SK-N-SH treated with all-trans-retinoic acid at 6 μM for 48 hours (cell line): ENCODE results near the gene CNTN6.

Experiments used
- ATAC-seq: fragments of 200-7000 bp; cut with Tn5 transposase; 3 replicates; pipeline ENCODE4 v1.9.1; 2020; ENCODE audit warnings: mild to moderate bottlenecking, moderate library complexity
- ARNTL ChIP-seq: fragments of 450-650 bp; formaldehyde crosslinking; IDR thresholded peaks from 2 replicates; pipeline ENCODE4 v1.5.0; 2020; ENCODE audit warnings: low read depth, mild to moderate bottlenecking, moderate library complexity, borderline replicate concordance
- CREB5 ChIP-seq: fragments of 250-450 bp; sonication (Bioruptor Pico); IDR thresholded peaks from 2 replicates; pipeline ENCODE4 v1.5.1; 2020; ENCODE audit warnings: low read depth, mild to moderate bottlenecking, moderate library complexity
- CSDC2 ChIP-seq: fragments of 250-450 bp; sonication (Bioruptor Pico); IDR thresholded peaks from 2 replicates; pipeline ENCODE4 v1.5.0; 2020; ENCODE audit warnings: mild to moderate bottlenecking, moderate library complexity
- ESRRG ChIP-seq: fragments of 250-450 bp; sonication (Bioruptor Pico); IDR thresholded peaks from 2 replicates; pipeline ENCODE4 v1.6.1; 2021; ENCODE audit warnings: mild to moderate bottlenecking
- ISL1 ChIP-seq: fragments of 250-450 bp; sonication (Bioruptor Pico); IDR thresholded peaks from 2 replicates; pipeline ENCODE4 v2.1.2; 2022; ENCODE audit warnings: mild to moderate bottlenecking, moderate library complexity
- OSR1 ChIP-seq: fragments of 250-450 bp; sonication (Bioruptor Pico); IDR thresholded peaks from 2 replicates; pipeline ENCODE4 v1.8.0; 2022; ENCODE audit warnings: moderate library complexity, mild to moderate bottlenecking, inconsistent platforms
- PATZ1 ChIP-seq: fragments of 250-450 bp; sonication (Bioruptor Pico); IDR thresholded peaks from 2 replicates; pipeline ENCODE4 v1.8.0; 2020; ENCODE audit warnings: mild to moderate bottlenecking, moderate library complexity, borderline replicate concordance
- PPARA ChIP-seq: fragments of 250-450 bp; sonication (Bioruptor Pico); IDR thresholded peaks from 2 replicates; pipeline ENCODE4 v1.5.0; 2020; ENCODE audit warnings: mild to moderate bottlenecking, borderline replicate concordance
- SNAI2 ChIP-seq: fragments of 250-450 bp; sonication (Bioruptor Pico); IDR thresholded peaks from 2 replicates; pipeline ENCODE4 v1.5.0; 2020; ENCODE audit warnings: mild to moderate bottlenecking, moderate library complexity
- TCF4 ChIP-seq: fragments of 250-450 bp; sonication (Bioruptor Pico); IDR thresholded peaks from 2 replicates; pipeline ENCODE4 v1.8.0; 2021; ENCODE audit warnings: mild to moderate bottlenecking, moderate library complexity, borderline replicate concordance
- TOX ChIP-seq: fragments of 250-450 bp; sonication (Bioruptor Pico); IDR thresholded peaks from 2 replicates; pipeline ENCODE4 v1.8.0; 2021; ENCODE audit warnings: mild to moderate bottlenecking, moderate library complexity, borderline replicate concordance
- ZFP3 ChIP-seq: fragments of 250-450 bp; sonication (Bioruptor Pico); IDR thresholded peaks from 2 replicates; pipeline ENCODE4 v1.5.0; 2020; ENCODE audit warnings: mild to moderate bottlenecking, moderate library complexity
- TF ChIP-seq, protein P1 (sequence below): fragments of 250-450 bp; sonication (Bioruptor Pico); IDR thresholded peaks from 2 replicates; pipeline ENCODE4 v1.5.1; 2021; ENCODE audit warnings: mild to moderate bottlenecking, moderate library complexity
- TF ChIP-seq, protein P2 (sequence below): fragments of 250-450 bp; sonication (Bioruptor Pico); IDR thresholded peaks from 2 replicates; pipeline ENCODE4 v1.5.0; 2020; ENCODE audit warnings: mild to moderate bottlenecking, moderate library complexity
- TF ChIP-seq, protein P3 (sequence below): fragments of 250-450 bp; sonication (Bioruptor Pico); IDR thresholded peaks from 2 replicates; pipeline ENCODE4 v1.8.0; 2021; ENCODE audit warnings: low read depth, mild to moderate bottlenecking, moderate library complexity, borderline replicate concordance

Gene CNTN6

DNA sequence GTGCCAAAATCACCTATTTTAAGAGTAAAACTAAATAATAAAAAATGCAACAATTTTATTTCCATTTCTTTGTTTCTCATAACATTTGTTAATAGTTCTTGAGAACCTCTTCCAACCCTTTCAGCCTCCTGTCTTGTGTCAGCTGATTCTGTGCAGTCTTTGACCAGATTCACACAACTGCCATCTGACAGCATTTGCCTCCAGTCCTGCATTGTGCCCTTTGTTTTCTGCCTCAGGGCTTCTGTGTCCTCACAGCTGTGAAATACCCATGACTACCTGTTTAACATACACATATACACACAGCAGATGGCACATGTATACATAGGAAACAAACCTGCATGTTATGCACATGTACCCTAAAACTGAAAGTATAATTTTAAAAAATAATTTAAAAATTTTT lies 13.2 kb upstream of the CNTN6 start (continued):
- TF ChIP-seq SNAI2 (CRISPR knock-in tag) (no peak), PATZ1 (CRISPR knock-in tag) (no peak), PPARA (no peak), CREB5 (no peak), TOX (CRISPR knock-in tag) (no peak)

DNA sequence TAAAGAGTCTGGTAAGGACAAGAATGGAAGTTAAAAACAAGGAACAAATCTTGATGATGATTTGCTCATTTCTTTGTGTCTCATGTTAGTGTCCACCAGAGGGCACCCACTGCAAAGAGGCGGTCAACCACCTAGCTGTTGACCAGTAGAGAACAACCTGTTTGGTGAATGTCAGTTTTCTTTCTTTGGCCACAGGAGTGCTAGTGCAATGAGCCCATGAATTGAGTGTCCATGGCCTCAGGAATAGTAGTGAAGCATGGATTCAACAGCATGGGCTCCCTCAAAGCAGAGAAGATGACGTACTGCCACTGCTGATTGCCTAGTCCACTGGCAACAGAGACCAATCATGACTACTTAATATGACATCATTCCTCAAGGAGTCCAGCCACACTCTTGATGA lies 10.7 kb upstream of the CNTN6 start:
- TF ChIP-seq CSDC2 (CRISPR knock-in tag) (no peak), TCF4 (no peak), CREB5 (no peak), ZFP3 (CRISPR knock-in tag) (no peak), ESRRG (no peak)
- ATAC-seq, result no peak

GRCh38 chr3:1087066-1087560 lies 5.7 kb upstream of the CNTN6 start:
- ATAC-seq, result no peak
- TF ChIP-seq ARNTL (CRISPR knock-in tag), result no peak
- TF ChIP-seq, protein P1, sequence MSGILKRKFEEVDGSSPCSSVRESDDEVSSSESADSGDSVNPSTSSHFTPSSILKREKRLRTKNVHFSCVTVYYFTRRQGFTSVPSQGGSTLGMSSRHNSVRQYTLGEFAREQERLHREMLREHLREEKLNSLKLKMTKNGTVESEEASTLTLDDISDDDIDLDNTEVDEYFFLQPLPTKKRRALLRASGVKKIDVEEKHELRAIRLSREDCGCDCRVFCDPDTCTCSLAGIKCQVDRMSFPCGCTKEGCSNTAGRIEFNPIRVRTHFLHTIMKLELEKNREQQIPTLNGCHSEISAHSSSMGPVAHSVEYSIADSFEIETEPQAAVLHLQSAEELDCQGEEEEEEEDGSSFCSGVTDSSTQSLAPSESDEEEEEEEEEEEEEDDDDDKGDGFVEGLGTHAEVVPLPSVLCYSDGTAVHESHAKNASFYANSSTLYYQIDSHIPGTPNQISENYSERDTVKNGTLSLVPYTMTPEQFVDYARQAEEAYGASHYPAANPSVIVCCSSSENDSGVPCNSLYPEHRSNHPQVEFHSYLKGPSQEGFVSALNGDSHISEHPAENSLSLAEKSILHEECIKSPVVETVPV, result no peak
- TF ChIP-seq ISL1 (CRISPR knock-in tag), result peak; percentile 60
- TF ChIP-seq, protein P2, sequence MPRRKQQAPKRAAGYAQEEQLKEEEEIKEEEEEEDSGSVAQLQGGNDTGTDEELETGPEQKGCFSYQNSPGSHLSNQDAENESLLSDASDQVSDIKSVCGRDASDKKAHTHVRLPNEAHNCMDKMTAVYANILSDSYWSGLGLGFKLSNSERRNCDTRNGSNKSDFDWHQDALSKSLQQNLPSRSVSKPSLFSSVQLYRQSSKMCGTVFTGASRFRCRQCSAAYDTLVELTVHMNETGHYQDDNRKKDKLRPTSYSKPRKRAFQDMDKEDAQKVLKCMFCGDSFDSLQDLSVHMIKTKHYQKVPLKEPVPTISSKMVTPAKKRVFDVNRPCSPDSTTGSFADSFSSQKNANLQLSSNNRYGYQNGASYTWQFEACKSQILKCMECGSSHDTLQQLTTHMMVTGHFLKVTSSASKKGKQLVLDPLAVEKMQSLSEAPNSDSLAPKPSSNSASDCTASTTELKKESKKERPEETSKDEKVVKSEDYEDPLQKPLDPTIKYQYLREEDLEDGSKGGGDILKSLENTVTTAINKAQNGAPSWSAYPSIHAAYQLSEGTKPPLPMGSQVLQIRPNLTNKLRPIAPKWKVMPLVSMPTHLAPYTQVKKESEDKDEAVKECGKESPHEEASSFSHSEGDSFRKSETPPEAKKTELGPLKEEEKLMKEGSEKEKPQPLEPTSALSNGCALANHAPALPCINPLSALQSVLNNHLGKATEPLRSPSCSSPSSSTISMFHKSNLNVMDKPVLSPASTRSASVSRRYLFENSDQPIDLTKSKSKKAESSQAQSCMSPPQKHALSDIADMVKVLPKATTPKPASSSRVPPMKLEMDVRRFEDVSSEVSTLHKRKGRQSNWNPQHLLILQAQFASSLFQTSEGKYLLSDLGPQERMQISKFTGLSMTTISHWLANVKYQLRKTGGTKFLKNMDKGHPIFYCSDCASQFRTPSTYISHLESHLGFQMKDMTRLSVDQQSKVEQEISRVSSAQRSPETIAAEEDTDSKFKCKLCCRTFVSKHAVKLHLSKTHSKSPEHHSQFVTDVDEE (CRISPR knock-in tag), result no peak
- TF ChIP-seq, protein P3, sequence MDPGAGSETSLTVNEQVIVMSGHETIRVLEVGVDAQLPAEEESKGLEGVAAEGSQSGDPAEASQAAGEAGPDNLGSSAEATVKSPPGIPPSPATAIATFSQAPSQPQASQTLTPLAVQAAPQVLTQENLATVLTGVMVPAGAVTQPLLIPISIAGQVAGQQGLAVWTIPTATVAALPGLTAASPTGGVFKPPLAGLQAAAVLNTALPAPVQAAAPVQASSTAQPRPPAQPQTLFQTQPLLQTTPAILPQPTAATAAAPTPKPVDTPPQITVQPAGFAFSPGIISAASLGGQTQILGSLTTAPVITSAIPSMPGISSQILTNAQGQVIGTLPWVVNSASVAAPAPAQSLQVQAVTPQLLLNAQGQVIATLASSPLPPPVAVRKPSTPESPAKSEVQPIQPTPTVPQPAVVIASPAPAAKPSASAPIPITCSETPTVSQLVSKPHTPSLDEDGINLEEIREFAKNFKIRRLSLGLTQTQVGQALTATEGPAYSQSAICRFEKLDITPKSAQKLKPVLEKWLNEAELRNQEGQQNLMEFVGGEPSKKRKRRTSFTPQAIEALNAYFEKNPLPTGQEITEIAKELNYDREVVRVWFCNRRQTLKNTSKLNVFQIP, result no peak

GRCh38 chr3:1088503-1088902 lies 4.3 kb upstream of the CNTN6 start:
- peak; percentile 56 for TF ChIP-seq ISL1 (CRISPR knock-in tag)
- TF ChIP-seq TCF4, result peak; percentile 85
- TF ChIP-seq OSR1 (CRISPR knock-in tag), result no peak
- TF ChIP-seq, protein P2 (CRISPR knock-in tag), result peak; percentile 76; the same call in 1 of the 2 replicates
- no peak for ATAC-seq
